PC-3 (cell line): ENCODE data around the gene FANCC. TPM values are rescaled to one million over a fixed set of nuclear protein-coding genes. Genes with fewer than 3 reads are reported as not detected.
"Not testable (repeated sequence)": the region's sequence is repeated elsewhere in the genome, so short reads cannot be mapped to it uniquely, and the experiment has no call there.

Experiments used
- ATAC-seq: fragments of 200-7000 bp; cut with Tn5 transposase; 2 replicates; pipeline ENCODE4 v1.9.1; 2020; ENCODE audit warnings: mild to moderate bottlenecking, moderate library complexity
- BruUV-seq: library from RNA; stranded (reverse); fragments of 400-500 nt; replicated peaks from 2 replicates; lab custom pipeline; 2021; lab: Mats Ljungman, UMichigan
- CTCF ChIA-PET: fragments of 300-600 bp; sonication (Branson Sonifier 250); formaldehyde crosslinking; loops from one replicate; lab custom pipeline; 2022; ENCODE audit warnings: antibody characterized with exemption; lab: Charles Lee
- POLR2A ChIA-PET: fragments of 300-600 bp; sonication (Branson Sonifier 250); formaldehyde crosslinking; loops from one replicate; lab custom pipeline; 2022; ENCODE audit warnings: antibody characterized with exemption; ENCODE audit not compliant: unreplicated experiment; lab: Charles Lee
- DNase-seq: peaks from one replicate; pipeline ENCODE4 v3.0.0-alpha.2; 2015
- H2AFZ ChIP-seq: fragments of 300-600 bp; sonication (generic); 2 replicates; pipeline ENCODE4 v1.6.0; 2016; ENCODE audit warnings: antibody characterized with exemption, low read length
- H3F3A ChIP-seq: fragments of 300-600 bp; sonication (generic); one replicate; pipeline ENCODE4 v1.6.0; 2017; ENCODE audit warnings: antibody characterized with exemption, low read length, control low read depth, mild to moderate bottlenecking; ENCODE audit not compliant: unreplicated experiment
- H3K27ac ChIP-seq: fragments of 300-600 bp; sonication (generic); 2 replicates; pipeline ENCODE4 v1.5.1; 2016; ENCODE audit warnings: mild to moderate bottlenecking, low read length
- H3K27me3 ChIP-seq: fragments of 300-600 bp; sonication (generic); 2 replicates; pipeline ENCODE4 v1.6.1; 2016; ENCODE audit warnings: low read length, mixed read lengths
- H3K36me3 ChIP-seq: fragments of 300-600 bp; sonication (generic); 2 replicates; pipeline ENCODE4 v1.6.1; 2016; ENCODE audit warnings: low read depth, mixed run types, low read length, mixed read lengths
- H3K4me1 ChIP-seq: fragments of 300-600 bp; sonication (generic); 2 replicates; pipeline ENCODE4 v1.5.1; 2016; ENCODE audit warnings: low read length; ENCODE audit not compliant: insufficient read depth
- H3K4me2 ChIP-seq: fragments of 300-600 bp; sonication (generic); 2 replicates; pipeline ENCODE4 v1.6.0; 2016; ENCODE audit warnings: low read length
- H3K4me3 ChIP-seq: fragments of 300-600 bp; sonication (generic); 2 replicates; pipeline ENCODE4 v1.5.1; 2016; ENCODE audit warnings: mild to moderate bottlenecking, low read length, mixed read lengths
- H3K79me2 ChIP-seq: fragments of 300-600 bp; sonication (generic); 2 replicates; pipeline ENCODE4 v1.6.1; 2017; ENCODE audit warnings: low read length, mixed read lengths
- H3K9ac ChIP-seq: fragments of 300-600 bp; sonication (generic); 2 replicates; pipeline ENCODE4 v1.6.0; 2016; ENCODE audit warnings: mild to moderate bottlenecking, low read length
- H3K9me2 ChIP-seq: fragments of 300-600 bp; sonication (generic); replicated peaks from 2 replicates; pipeline ENCODE4 v1.6.1; 2016; ENCODE audit warnings: mixed run types, low read length, mixed read lengths
- H3K9me3 ChIP-seq: fragments of 300-600 bp; sonication (generic); 2 replicates; pipeline ENCODE4 v1.6.1; 2016; ENCODE audit warnings: low read length, mixed read lengths
- H4K20me1 ChIP-seq: fragments of 300-600 bp; sonication (generic); 2 replicates; pipeline ENCODE4 v1.6.1; 2016; ENCODE audit warnings: low read length, mixed read lengths
- CTCF ChIP-seq: fragments of 300-600 bp; sonication (generic); conservative IDR thresholded peaks from 2 replicates; pipeline ENCODE4 v1.5.1; 2017; ENCODE audit warnings: antibody characterized with exemption, low read depth, mild to moderate bottlenecking, low read length
- EZH2 ChIP-seq: fragments of 300-600 bp; sonication (generic); IDR thresholded peaks from one replicate; pipeline ENCODE4 v1.6.1; 2017; ENCODE audit warnings: antibody characterized with exemption, mild to moderate bottlenecking, low read length; ENCODE audit not compliant: unreplicated experiment
- EZH2phosphoT487 ChIP-seq: fragments of 300-600 bp; sonication (generic); IDR thresholded peaks from 2 replicates; pipeline ENCODE4 v1.6.1; 2018; ENCODE audit warnings: mild to moderate bottlenecking, antibody characterized with exemption, low read length, borderline replicate concordance
- intact Hi-C: fragments of 100-400 bp; cut with micrococcal nuclease; formaldehyde crosslinking; loops from 2 replicates; pipeline ENCODE4 v1.9.0; 2023
- total RNA-seq: library from RNA; depleted of rRNA; stranded (reverse); fragments of >200 nt; gene quantifications from 2 replicates; pipeline ENCODE4 v1.2.3, GENCODE V29; 2014

The FANCC gene
- total RNA-seq, 1 experiment from 2014 or later: 6.9 TPM

- Histone ChIP-seq H3K9me2 (no peaks in the 10 kb centered on the region), H3K79me2 (no peaks in the 10 kb centered on the region), H3K9me3 (no peaks in the 10 kb centered on the region), H3K4me2 (no peak overlapping the region), H4K20me1 (no peaks in the 10 kb centered on the region), H3K36me3 (no peaks in the 10 kb centered on the region), H3F3A (no peaks in the 10 kb centered on the region), H2AFZ (no peak overlapping the region), H3K27me3 (no peaks in the 10 kb centered on the region), H3K4me1 (no peaks in the 10 kb centered on the region), H3K9ac (no peak overlapping the region), H3K27ac (no peak overlapping the region), H3K4me3 (no peak overlapping the region)
- no peak for ATAC-seq
- CTCF ChIA-PET: no interaction called here
- intact Hi-C loops: no loop called here
- TF ChIP-seq EZH2 (no peak), CTCF (no peak), EZH2phosphoT487 (no peak)
- DNase-seq: no peak
- BruUV-seq: no TSS peak
- POLR2A ChIA-PET: no interaction called here
These were observed 92.3 kb downstream of the FANCC start for GRCh38 chr9:95225076-95225725.

GRCh38 chr9:95224376-95225019, 93.0 kb downstream of the FANCC start:
- no peaks in the 10 kb centered on the region for H3K4me1 ChIP-seq
- H3K27ac ChIP-seq: no peak overlapping the region
- POLR2A ChIA-PET: interaction anchor here (0.6 kb wide), 1 partner anchor 73 kb away, joined by 6 read pairs; no protein-coding TSS in a partner anchor
- no peaks in the 10 kb centered on the region for H4K20me1 ChIP-seq
- H3K4me3 ChIP-seq: no peak overlapping the region
- H3F3A ChIP-seq: no peaks in the 10 kb centered on the region
- no peaks in the 10 kb centered on the region for H3K36me3 ChIP-seq
- no peak overlapping the region for H3K9ac ChIP-seq
- BruUV-seq: no TSS peak
- no peak overlapping the region for H2AFZ ChIP-seq
- ATAC-seq (no peak), DNase-seq (no peak)
- H3K27me3 ChIP-seq: no peaks in the 10 kb centered on the region
- TF ChIP-seq EZH2phosphoT487 (no peak), EZH2 (no peak), CTCF (no peak)
- no peak overlapping the region for H3K4me2 ChIP-seq
- H3K79me2 ChIP-seq: no peaks in the 10 kb centered on the region
- H3K9me2 ChIP-seq: no peaks in the 10 kb centered on the region
- H3K9me3 ChIP-seq: no peaks in the 10 kb centered on the region
- CTCF ChIA-PET: no interaction called here
- intact Hi-C loops: no loop called here

- H3K79me2 ChIP-seq, POLR2A ChIA-PET, H3K36me3 ChIP-seq, H3F3A ChIP-seq, ATAC-seq, H2AFZ ChIP-seq, intact Hi-C loops, BruUV-seq, H3K27me3 ChIP-seq, H3K4me2 ChIP-seq, DNase-seq, H4K20me1 ChIP-seq, H3K9me3 ChIP-seq, H3K9me2 ChIP-seq, CTCF ChIA-PET, H3K4me1 ChIP-seq, H3K9ac ChIP-seq, H3K27ac ChIP-seq, H3K4me3 ChIP-seq: not testable (repeated sequence)
These were observed 97.2 kb downstream of the FANCC start for GRCh38 chr9:95220352-95220751.
